GM21717 (cell line): Measurements from ENCODE around the gene COL18A1.

Source experiments
- ATAC-seq: cut with Tn5 transposase; IDR thresholded peaks from one replicate; pipeline ENCODE4 v1.9.1; 2021; ENCODE audit warnings: mild to moderate bottlenecking, moderate library complexity; ENCODE audit not compliant: unreplicated experiment

The COL18A1 gene

DNA sequence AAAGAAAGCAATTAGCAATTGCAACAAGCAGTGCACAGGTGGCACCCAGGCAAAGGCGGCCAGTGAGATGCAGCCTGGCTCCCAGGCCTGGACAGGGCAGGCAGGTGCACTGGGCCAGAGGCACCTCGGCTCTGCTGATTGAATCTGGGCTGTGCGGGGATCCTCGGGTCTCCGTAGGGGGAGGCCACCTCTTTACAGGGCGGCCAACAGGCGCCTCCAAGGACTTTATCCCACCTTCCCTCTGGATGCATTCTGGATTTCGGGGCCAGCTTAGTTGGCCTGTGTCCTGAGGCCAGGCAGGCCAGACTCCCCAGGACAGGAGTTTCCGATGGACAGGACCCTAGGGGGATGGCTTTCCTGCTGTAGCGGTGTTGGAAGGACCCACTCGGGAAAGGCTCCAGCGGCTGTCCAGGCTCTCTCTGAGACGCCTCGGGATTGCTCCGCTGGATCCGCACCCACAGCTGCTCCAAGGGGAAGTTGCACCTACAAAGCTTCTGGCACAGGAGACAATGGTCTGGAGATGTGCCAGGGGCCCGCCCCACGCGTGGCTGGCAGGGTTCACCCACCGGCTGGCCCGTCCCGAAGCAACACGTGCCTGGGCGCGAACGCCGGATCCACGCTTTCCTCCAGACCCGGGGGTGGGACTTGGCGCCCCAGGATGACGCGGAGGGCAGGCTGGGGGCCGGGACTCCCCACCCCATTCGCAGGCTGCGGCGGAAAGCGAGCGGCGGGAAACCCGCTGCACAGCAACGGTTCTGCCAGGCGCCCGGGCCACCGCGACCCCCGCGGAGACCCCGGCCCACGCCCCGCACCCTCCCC lies 136.5 kb downstream of the COL18A1 start:
- ATAC-seq: no peak

DNA sequence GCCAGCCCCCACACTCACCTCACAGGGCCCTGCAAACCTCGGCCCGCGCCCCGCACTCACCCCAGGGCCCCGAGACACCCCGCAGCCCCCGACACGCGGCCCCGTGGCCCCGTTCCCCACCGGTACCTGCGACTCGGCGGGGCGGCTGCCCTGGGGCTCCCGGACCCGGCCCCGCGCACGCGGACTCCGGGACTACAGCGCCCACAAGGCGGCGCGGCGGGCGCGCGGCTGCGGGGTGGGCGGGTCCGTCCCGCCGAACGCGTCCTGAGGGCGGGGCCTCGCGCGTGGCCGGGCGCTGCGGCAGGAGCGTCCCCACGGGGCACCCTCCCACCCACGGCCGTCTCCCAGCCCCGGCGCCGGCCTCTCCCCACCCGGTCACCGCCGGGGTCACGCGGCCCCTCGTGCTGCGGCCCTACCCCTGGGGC lies 137.3 kb downstream of the COL18A1 start, which contains the start of gene SLC19A1:
Gene SLC19A1, minus strand, starts transcription at position 199 of the 425 bp plus-strand sequence. CDS start 4,481 bp downstream, outside the sequence.
- ATAC-seq: peak; percentile 49

DNA sequence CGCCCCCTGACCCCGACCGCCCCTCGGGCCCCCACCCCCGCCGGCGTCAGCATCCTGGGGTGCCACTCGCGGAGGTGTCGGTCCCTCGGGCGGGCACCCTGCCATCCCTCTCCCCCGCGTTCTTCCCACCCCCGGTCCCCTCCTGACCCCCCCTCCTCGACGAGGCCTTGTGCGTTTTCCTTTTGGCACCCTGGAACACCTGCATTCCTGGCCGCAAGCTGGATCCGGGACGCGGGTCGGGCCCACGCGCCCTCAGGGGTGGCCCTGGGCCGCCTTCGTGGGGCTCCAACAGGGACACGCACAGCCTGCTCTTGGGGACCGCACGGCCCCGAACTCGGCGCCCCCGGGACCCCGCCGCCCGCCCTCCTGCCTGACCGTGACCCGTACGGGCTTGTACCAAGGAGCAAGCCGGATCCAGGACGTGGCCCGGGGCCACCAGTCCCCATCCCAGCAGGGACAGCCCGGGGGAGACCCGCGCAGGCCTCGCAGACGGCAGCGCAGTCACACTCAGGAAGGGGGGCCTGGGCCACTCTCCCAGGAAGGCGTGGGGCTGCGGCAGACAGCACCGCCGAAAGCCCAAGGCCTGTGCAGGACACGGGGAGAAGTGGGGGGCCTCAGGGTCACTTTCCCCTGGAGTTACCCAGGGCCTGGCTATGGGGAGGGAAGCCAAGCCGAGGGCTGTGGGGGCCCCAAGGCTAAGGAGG lies 137.9 kb downstream of the COL18A1 start:
- no peak for ATAC-seq

DNA sequence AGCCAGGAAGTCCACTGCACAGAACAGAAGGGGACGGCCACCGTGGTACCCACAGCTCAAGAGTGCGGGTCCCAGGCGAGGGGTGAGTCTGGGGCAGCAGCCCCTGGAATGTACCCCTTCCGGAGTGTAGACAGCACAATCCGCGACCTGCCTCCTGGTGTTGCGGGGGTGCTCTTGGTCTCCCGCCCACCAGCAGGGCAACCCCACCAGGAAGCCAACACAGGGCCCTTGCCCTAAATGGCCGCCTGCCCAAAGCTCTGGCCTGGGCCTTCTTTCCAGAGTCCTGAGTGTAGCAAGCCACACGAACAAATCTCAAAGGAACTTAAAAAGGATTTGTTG lies 138.4 kb downstream of the COL18A1 start:
- ATAC-seq: no peak

DNA sequence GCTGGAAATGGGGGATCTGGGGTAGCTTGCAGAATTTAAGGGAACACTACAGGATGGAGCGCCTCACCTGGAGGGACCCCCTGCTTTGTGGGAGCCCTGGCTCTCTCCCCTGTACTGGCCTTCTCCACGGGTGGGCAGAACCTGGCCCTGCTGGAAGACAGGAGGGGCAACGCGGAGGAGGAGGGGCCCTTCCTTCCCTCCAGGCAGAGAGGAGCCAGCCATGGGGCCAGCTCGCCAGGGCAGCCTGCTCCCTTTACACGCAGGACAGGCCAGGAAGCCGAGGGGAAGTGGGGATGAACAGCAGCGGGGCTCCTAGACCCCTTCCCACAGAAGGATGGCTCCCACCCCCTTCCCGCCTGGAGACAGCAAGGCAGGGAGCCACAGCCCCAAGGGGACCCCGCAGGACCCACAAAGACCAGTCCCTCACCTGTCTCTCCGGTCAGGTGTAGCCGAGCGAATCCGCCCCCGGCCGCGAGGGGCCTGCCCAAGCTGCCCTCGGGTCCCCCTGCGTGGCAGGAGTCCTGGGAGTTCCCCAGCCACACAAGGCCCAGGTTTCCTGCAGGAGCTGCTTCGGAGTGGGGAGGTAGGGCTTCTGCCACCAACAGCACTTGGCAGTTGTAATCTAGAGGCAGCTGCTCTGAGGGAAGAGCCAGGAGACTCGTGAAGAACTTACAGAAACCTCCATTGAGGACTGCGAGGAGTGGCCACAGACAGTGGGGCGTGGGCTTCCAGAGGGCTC lies 138.9 kb downstream of the COL18A1 start:
- ATAC-seq: no peak

DNA sequence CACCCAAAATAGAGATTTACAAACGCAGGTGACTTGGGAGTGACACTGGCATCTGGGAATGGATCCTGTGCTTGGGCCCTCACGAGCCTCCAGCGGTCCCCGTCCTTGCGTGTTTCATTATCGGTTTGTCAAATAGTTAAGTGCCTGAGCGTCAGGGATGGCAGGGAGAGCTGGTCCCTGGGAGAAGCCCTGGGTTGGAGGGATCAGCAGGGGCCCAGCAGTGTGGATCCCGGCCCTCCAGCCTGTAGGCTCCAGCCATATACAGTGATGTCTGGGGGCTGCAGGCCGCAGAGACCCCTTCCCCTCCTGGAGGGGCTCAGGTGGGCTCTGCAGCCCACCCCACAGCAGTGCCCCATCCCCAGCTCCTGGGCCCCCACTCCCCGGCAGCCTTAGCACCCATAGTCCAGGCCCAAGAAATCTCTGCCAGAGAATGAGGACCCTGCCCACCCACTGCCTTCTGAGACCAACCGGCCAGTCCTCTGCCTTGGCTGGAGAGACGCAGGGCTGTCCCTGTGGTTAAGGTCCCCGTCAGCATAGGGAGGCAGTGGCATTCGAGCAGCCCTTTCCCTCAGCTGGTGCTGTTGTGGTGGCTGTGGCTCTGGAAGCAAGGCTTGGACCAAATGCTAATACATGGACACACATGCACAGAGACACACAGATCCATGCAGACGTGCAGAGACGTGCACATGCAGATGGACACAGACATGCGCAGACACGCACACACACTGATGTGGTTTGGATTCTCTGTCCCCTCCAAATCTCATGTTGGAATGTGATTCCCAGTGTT lies 139.7 kb downstream of the COL18A1 start:
- no peak for ATAC-seq

DNA sequence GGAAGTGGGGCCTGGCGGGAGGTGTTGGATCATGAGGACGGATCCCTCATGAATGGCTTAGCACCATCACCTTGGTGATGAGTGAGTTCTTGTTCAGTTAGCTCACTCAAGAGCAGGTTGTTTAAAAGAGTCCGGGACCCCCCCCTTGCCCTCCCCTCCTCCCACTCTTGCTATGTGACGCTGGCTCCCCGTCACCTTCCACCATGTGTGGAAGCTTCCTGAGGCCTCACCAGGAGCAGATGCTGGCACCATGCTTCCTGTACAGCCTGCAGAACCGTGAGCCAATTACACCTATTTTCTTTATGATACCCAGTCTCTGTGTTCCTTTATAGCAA lies 140.2 kb downstream of the COL18A1 start:
- no peak for ATAC-seq

DNA sequence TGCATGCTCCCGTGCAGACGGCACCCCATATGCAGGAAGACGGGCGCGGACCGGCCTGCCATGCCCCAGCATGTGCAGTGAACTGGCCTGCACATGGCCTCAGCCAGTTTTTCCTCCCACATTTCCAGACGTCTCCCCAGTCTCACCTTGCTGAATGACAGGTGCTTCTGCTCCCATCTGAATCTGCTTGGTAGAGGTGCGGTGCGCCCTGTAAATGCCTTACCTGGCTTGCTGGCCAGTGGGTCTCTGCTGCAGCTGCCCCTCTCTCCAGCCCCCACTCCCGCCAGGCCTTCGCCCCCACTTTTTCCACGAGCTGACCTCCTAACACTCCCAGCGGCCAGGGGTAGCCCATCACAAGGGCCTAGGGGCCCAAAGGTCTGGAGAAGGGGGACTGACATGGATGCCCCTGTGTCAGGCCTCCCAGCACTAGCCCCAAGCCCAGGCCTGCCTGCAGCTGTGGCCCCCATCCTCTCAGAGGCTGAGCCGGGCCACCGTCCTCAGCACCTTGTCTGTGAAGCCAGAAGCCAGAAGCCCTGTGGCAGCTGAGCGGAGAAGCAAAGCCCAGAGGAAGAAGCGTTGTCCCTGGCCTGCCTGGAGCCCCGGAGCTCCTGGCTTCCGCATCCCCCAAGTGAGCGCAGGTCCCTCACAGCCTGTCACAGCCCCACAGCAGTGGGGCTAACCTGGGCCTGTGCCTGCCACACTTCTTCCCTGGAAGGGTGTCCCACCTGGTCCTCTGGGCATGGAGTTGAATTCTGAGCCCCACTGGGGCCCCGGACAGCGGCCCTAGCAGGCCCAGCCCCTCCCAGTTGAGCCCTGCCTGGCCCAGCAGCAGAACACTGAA lies 140.9 kb downstream of the COL18A1 start:
- ATAC-seq: no peak

DNA sequence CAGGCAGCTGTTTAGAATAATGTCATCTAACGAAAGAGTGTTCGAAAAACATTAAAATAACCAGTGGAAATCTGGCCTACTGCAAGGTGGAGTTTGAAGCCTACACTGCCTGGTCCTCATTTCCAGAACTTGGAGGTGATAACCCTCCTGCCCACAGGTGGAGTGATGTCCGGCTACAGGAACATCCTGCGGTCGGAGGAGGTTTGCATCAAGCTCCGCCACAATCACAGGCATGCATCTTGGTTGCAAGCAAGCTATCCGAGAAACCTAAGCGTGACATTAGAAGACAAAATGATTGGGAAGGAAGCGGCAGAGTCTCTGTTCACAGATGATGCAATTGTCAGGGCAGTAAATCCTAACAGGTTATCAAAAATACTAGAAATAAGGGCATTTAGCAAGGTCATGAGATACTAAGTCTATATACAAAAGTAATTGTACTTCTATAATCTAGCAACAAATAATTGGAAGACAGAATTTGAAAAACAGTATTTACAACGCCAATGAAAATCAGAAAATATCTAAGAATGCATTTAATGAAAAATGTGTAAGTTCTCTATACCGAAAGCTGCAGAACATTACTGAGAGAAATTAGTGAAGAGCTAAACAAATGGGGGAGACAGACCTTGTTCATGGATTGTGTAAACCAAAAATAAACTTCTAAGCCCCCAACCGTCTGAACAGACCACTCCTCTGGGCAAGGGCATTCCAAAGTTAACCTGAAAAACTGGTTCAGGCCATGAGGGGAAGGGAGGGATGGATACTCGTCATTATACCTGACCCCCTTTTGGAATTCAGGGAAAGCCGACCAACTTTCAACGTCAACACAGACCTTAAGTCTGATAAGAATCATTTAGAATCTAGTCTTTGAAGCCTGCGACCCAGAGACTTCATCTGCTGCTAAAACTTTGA lies 141.9 kb downstream of the COL18A1 start:
- no peak for ATAC-seq

DNA sequence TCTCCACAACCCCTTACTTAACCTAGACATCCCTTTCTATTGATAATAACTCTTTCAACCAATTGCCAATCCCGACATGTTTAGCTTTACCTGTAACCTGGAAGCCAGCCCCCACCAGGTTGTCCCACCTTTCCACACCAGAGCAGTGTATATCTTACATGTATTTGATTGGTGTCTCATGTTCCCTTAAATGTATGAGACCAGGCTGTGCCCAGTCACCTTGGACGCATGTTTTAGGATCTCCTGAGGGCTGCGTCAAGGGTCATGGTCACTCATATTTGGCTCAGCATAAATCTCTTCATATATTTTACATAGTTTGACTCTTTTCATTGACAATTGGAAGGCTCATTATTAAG lies 142.6 kb downstream of the COL18A1 start:
- ATAC-seq: no peak

DNA sequence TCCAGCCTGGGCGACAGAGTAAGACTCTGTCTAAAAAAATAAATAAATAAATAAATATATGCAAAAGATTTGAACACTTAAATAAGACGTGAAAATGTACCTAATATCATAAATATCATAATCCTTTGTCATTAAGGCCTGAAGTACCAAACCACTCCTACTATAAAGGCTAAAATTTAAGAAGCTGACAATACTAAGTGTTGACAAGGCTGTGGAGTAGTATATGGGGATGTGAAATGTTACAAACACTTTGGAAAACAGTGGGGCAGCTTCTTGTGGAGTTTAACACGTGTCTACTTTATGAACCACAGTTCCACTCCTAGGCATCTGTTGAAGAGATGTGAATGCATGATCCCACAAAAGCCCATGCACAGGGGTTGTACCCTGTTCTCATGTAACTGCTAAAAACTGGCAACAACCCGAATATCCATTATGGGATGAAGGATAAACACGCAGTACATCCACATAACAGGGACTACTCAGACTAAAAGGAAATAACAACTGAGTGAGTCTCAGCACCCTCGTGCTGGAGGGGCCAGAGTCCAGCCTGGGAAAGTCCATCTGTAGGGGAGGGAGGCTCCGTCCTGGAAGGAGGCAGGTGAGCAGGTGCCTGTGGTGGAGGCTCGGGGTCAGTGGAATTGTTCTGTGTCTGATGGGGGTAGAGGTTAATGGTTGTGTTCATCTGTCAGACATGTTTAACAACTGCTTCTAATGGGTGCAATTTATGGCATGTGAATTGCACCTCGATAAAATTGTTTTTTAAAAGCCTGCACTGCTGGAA lies 143.9 kb downstream of the COL18A1 start:
- no peak for ATAC-seq

DNA sequence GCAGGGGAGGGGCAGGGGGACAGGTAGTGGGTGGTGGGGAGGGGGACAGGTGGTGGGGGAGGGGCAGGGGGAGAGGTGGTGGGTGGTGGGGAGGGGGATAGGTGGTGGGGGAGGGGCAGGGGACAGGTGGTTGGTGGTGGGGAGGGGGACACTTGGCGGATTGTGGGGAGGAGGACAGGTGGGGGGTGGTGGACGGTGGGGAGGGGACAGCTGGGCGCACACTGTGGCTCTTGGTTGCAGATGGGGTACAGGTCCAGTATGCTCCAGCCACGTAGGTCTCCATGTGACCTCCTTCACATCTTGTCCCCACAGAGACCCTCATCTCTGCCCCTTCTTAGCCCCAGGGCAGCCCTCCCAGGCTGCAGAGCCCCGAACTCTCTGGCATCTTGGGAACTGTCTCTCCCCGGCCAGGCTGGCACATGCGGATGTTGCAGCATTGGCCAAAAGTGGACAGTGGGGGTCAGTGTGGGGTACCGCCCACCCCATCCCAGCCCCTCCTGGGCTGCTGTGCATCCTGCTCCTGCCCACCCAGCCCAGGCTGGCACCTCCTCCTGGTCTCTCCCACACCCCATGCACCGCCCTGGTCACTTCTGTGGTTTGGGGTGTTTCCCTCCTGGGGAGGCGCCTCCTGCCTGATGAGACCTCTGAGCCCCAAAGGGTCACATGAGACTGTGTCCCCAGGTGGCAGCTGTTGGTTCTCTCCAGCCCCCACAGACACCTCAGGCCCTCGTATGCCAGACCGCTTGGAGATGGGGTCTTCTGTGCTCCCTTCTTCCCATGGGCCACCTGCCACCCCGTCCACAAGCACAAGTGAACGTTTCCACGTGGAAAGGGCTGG lies 144.9 kb downstream of the COL18A1 start:
- ATAC-seq: no peak

DNA sequence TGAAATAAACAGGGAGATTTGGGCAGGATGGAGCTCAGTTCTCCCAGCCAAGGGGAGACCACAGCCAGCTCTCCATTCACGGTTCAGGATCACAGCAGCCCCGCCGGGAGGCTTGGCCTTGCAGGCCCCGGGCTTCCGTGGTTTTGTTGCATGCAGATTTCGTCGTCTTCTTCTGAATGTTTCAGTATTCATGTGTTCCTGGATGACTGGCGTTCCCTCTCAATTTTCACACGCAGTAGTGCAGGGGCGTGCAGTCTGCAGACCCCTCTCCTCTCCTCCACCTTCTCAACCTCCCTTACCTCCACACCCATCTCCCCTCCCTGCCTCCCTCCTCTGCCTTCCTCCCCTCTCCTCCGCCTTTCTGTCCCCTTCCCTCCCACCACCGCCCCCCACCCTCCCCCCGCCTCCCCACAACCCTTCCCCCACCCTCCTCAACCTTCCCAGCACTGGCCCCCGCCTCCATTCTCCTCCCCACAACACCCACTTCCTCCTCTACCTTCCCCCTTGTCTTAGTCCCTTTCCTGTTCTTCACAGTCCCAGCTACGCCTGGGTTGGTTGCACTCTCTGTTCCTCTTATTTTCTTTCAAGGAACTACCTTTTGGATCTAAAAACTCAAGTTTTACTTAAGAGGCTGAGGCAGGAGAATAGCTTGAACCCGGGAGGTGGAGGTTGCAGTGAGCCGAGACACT lies 145.7 kb downstream of the COL18A1 start:
- ATAC-seq: no peak

DNA sequence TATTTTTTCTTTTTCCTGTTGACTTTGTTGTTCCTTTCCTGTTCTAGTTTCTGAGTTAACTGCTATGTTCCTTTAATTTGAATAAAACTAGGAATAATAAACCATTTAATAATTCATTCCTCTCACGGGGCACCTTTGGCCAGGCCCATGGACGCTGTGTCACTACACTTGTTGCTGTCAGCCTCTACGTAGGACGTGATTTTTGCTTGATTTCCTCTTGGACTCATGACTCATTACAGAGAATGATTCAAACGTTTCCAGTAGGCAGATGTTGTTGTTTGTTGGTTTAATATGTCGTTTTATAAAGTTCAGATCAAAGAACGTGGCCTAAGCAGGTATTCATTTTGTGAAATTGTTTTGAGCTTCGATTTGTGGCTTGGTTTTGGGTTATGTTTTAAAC lies 146.4 kb downstream of the COL18A1 start:
- ATAC-seq: no peak

DNA sequence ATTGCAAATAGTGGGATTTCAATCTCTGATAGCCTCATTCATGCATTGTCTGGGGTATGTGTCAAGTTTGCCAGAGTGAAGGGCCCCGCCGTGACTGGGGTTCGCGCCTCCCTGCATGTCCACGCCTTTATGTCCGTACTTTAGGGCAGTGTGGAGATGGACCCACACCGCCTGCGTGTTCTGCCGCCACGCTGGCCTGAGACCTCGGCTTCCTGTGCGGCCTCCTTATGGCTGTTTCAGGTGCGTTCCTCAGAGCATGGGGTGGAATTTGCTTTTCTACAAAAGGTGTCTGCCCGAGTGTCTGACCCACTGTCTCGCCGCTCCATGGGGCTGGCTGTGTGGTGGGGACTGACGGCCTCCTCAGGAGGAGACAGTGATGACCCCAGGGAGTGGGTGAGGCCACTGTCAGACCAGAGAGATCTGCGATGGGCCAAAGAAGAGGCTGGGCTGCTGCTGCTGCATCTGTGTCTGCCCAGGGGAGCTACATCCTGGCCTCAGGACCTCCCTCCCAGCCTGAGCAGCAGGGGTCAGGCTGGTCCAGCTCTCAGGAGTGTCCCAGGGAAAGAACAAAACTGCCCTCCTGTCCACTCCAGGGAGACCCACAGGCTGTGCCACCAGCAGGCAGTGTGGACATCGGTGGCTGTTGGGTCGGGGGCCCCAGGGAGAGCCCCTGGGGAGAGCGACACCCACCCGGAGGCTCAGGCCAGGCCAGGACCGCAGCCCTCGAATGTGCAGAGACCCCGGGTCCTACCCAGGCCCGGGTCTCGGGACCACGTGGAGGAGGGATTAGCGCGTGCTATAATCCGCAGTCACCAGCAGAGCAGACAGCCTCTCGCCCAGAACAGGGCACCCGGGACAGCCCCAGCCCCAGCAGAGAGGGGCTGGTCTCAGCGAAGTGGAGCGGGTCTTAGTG lies 147.1 kb downstream of the COL18A1 start:
- ATAC-seq: no peak
